Activated B cell treated with CpG ODN at 0.5 μM for 24 hours (primary cell): Measurements from ENCODE around the gene PXYLP1. TPM values are rescaled to one million over a fixed set of nuclear protein-coding genes. Genes with fewer than 3 reads are reported as not detected.

Source experiments
- ATAC-seq: fragments of 200-7000 bp; cut with Tn5 transposase; one replicate; pipeline ENCODE4 v1.10.0; 2021; ENCODE audit warnings: low read depth, mild to moderate bottlenecking, moderate library complexity
- CTCF ChIA-PET: fragments of 350-600 bp; sonication (Branson Sonifier 250); formaldehyde crosslinking; loops from one replicate; lab custom pipeline; 2021; ENCODE audit warnings: antibody characterized with exemption; lab: Charles Lee
- POLR2A ChIA-PET: fragments of 350-600 bp; sonication (Branson Sonifier 250); formaldehyde crosslinking; loops from one replicate; lab custom pipeline; 2021; ENCODE audit warnings: antibody characterized with exemption; lab: Charles Lee
- DNase-seq: peaks from one replicate; pipeline ENCODE4 v3.0.0; 2022
- H3K27ac Mint-ChIP-seq: one replicate; pipeline ENCODE4 v1.8.0; 2020; ENCODE audit warnings: mixed read lengths
- H3K27me3 Mint-ChIP-seq: one replicate; pipeline ENCODE4 v1.8.0; 2021; ENCODE audit warnings: mixed read lengths
- H3K36me3 Mint-ChIP-seq: one replicate; pipeline ENCODE4 v1.8.0; 2021; ENCODE audit warnings: low read depth, mixed read lengths
- H3K4me1 Mint-ChIP-seq: one replicate; pipeline ENCODE4 v1.8.0; 2021; ENCODE audit warnings: mixed read lengths
- H3K4me3 Mint-ChIP-seq: one replicate; pipeline ENCODE4 v1.8.0; 2020; ENCODE audit warnings: mild to moderate bottlenecking, mixed read lengths
- H3K9me3 Mint-ChIP-seq: one replicate; pipeline ENCODE4 v1.8.0; 2020; ENCODE audit warnings: mixed read lengths
- intact Hi-C: fragments of 100-400 bp; cut with micrococcal nuclease; formaldehyde crosslinking; loops from one replicate; pipeline ENCODE4 v1.15.1; 2024
- total RNA-seq: library from RNA; stranded (reverse); gene quantifications from 2 replicates; pipeline ENCODE4 v1.2.3, GENCODE V29; 2022
- TF ChIP-seq, protein P1 (sequence below): fragments of 200-600 bp; IDR thresholded peaks from one replicate; pipeline ENCODE4 v1.8.0; 2022; ENCODE audit warnings: antibody characterized with exemption, mild to moderate bottlenecking

Gene PXYLP1, protein sequence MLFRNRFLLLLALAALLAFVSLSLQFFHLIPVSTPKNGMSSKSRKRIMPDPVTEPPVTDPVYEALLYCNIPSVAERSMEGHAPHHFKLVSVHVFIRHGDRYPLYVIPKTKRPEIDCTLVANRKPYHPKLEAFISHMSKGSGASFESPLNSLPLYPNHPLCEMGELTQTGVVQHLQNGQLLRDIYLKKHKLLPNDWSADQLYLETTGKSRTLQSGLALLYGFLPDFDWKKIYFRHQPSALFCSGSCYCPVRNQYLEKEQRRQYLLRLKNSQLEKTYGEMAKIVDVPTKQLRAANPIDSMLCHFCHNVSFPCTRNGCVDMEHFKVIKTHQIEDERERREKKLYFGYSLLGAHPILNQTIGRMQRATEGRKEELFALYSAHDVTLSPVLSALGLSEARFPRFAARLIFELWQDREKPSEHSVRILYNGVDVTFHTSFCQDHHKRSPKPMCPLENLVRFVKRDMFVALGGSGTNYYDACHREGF
- 2.3 and 2.7 TPM in 2 replicates for total RNA-seq

DNA sequence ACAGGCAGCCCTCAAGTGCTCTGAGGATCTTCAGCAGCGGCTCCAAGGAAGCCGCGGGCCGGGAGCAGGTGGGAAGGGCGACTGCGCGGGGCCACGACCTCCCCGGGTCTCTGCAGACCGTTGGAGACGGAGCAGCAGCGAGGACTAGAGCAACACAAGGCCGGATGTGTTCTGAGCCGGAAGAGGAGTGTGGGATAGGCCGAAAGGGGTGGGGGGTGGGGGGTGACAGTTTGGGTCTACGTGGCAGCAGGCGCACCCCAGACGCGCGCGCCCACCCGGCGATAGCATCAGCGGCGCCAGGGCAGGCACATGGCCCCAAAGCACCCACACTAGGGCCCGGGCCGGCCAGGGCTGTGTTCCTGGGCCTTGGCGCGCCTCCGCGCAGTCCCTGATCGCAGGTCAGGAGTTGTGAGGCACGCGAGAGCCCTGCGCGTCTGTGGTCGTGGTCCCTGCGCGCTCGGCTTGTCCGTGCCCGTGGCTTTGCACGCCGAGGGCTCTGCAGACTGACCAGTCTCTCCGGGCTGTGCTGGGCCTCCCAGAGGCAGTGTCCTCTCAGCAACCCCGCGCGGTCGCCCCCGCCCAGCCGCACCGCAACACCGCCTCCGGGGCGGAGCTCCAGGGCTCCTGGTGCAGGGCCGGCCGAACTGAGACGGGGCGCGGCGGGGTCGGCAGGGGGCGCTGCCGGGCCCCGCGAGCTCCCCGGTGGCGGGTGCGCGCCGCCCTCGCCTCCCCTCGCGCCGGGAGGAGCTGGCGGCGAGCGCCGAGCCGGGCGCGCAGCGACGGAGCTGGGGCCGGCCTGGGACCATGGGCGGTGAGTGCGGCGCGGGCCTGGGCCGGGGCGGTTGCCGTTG is at the start of gene PXYLP1:
Gene PXYLP1, plus strand, starts transcription at position 725 of the 851 bp plus-strand sequence. CDS start 28,351 bp downstream, outside the sequence.
- no peaks in the 10 kb centered on the region for H3K27me3 Mint-ChIP-seq
- H3K9me3 Mint-ChIP-seq, result no peaks in the 10 kb centered on the region
- H3K4me1 Mint-ChIP-seq, result peaks cover 16% of the 10 kb centered on the region
- H3K27ac Mint-ChIP-seq, result peak within 1 kb of the TSS; percentile 94
- H3K36me3 Mint-ChIP-seq, result peaks cover 2% of the 10 kb centered on the region
- DNase-seq (peak; percentile 91), ATAC-seq (peak; percentile 96)
- intact Hi-C loops, result loop anchor here (1.0 to 10.0 kb wide), 8 partner anchors 39 to 643 kb away; partner anchors contain the start of genes ATP1B3, RNF7 and SLC25A36
- H3K4me3 Mint-ChIP-seq, result peak within 1 kb of the TSS; percentile 93
- ChIA-PET CTCF (interaction anchor here (0.5 to 1.9 kb wide), 21 partner anchors 8 to 507 kb away, joined by 3 to 11 read pairs (median 4); no protein-coding TSS in a partner anchor), POLR2A (interaction anchor here (0.7 to 2.2 kb wide), 9 partner anchors 11 to 256 kb away, joined by 3 to 12 read pairs (median 4); partner anchors contain the start of gene RASA2)
- TF ChIP-seq, protein P1, sequence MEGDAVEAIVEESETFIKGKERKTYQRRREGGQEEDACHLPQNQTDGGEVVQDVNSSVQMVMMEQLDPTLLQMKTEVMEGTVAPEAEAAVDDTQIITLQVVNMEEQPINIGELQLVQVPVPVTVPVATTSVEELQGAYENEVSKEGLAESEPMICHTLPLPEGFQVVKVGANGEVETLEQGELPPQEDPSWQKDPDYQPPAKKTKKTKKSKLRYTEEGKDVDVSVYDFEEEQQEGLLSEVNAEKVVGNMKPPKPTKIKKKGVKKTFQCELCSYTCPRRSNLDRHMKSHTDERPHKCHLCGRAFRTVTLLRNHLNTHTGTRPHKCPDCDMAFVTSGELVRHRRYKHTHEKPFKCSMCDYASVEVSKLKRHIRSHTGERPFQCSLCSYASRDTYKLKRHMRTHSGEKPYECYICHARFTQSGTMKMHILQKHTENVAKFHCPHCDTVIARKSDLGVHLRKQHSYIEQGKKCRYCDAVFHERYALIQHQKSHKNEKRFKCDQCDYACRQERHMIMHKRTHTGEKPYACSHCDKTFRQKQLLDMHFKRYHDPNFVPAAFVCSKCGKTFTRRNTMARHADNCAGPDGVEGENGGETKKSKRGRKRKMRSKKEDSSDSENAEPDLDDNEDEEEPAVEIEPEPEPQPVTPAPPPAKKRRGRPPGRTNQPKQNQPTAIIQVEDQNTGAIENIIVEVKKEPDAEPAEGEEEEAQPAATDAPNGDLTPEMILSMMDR, result no peak

DNA sequence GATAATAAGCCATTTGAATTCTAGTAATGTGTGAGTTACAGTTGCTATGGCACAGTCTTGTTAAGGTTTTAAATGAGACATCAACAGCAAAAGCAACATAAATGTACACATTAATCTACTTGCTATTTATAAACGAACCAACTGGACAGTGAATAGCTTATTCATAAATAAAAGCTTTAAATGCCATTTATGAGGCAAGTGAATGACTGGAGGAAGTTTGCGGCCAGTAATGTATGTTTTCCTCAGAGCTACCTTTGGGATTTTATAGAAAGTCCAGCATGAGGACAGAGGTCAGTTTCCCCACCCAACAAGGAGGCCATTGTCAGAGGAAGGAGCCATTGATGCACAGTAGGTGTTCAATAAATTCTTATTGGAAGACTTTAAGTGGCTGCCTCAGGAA is 48.0 kb upstream of the PXYLP1 start:
- ATAC-seq (no peak), DNase-seq (no peak)
- Mint-ChIP-seq H3K36me3 (no peaks in the 10 kb centered on the region), H3K4me3 (no peak overlapping the region), H3K27ac (no peak overlapping the region), H3K9me3 (peaks cover 14% of the 10 kb centered on the region), H3K4me1 (no peaks in the 10 kb centered on the region), H3K27me3 (peaks cover 14% of the 10 kb centered on the region)
- CTCF ChIA-PET, result no interaction called here
- POLR2A ChIA-PET, result no interaction called here
- TF ChIP-seq, protein P1, result no peak
- intact Hi-C loops, result no loop called here

DNA sequence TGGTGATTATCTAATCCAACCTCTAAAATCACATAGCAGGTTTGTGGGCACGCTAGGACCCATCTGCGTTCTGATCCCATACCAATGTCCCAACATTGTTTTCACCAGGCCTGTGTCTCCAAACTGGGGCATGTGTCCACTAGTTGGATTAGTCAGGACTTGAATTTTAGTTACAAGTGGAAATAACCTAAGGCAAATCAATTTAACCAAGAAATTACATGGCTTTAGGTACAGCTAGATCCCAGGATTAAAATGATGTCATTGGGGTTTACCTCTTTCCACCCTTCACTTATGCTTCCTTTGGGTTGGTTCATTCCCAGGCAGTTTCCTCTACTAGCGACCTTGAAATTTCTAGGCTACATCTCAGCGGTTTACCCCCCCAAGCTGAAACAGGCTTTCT is 47.2 kb upstream of the PXYLP1 start:
- POLR2A ChIA-PET, result no interaction called here
- CTCF ChIA-PET, result no interaction called here
- no peak overlapping the region for H3K4me3 Mint-ChIP-seq
- peaks cover 12% of the 10 kb centered on the region for H3K9me3 Mint-ChIP-seq
- no peaks in the 10 kb centered on the region for H3K36me3 Mint-ChIP-seq
- intact Hi-C loops, result no loop called here
- H3K27ac Mint-ChIP-seq, result no peak overlapping the region
- DNase-seq (no peak), ATAC-seq (no peak)
- peaks cover 15% of the 10 kb centered on the region for H3K27me3 Mint-ChIP-seq
- TF ChIP-seq, protein P1, result no peak
- no peaks in the 10 kb centered on the region for H3K4me1 Mint-ChIP-seq

DNA sequence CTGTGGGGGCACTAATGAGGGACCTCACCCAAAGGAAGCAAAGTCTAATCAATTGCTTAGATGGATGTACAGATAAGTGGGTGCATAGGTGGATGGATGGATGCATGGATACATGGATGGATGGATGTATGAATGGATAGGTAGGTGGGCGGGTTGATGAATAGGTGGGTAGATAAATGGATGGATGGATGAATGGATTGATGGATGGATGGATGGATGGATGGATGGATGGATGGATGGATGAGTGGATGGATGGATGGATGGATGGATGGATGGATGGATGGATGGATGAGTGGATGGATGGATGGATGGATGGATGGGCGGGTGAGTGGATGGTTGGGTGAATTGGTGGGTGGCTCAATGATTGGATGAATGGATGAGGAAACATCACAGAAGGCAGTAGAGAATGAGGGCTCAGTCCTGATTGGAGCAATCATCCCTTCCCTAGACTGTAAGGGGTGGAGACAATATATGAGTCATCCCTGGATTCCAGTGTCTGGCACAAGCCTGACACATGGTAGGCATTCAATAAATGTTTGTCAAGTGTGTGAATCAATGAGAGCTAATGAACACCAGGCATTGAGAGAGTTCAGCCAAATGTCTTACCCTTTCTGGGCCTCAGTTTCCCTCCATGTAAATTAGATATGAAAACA is 40.4 kb upstream of the PXYLP1 start:
- DNase-seq (no peak), ATAC-seq (no peak)
- no peaks in the 10 kb centered on the region for H3K36me3 Mint-ChIP-seq
- peaks cover 6% of the 10 kb centered on the region for H3K4me1 Mint-ChIP-seq
- H3K27ac Mint-ChIP-seq, result no peak overlapping the region
- H3K9me3 Mint-ChIP-seq, result no peaks in the 10 kb centered on the region
- ChIA-PET CTCF (interaction anchor here (0.7 to 1.1 kb wide), 6 partner anchors 13 to 295 kb away, joined by 3 to 10 read pairs (median 4); partner anchors contain the start of gene PXYLP1), POLR2A (no interaction called here)
- no peak overlapping the region for H3K4me3 Mint-ChIP-seq
- TF ChIP-seq, protein P1, result no peak
- intact Hi-C loops, result loop anchor here (10.0 kb wide), 1 partner anchor 1256 kb away; the partner anchor contains the start of gene CLSTN2
- peaks cover 23% of the 10 kb centered on the region for H3K27me3 Mint-ChIP-seq
